ENCODE results near the gene VWA3A. TPM values are rescaled to one million over a fixed set of nuclear protein-coding genes. Genes with fewer than 3 reads are reported as not detected.

VWA3A gene
- total and polyA plus RNA-seq, 2 experiments from 2014 or later, result 0.45 TPM; not detected in 1

GRCh38 chr16:22052980-22053379, 39.4 kb upstream of the VWA3A start (continued):
- TF ChIP-seq ZNF462 (CRISPR knock-in tag; IDR thresholded peaks at IDR 0.05) (no peak), POLR2AphosphoS5 (IDR thresholded peaks at IDR 0.05; ENCODE audit: low read depth) (no peak), REST (IDR thresholded peaks at IDR 0.05; ENCODE audit: unreplicated experiment) (no peak), ETS1 (IDR thresholded peaks at IDR 0.05) (no peak), NANOG (IDR thresholded peaks at IDR 0.05; ENCODE audit: borderline replicate concordance) (no peak), ZNF331 (CRISPR knock-in tag; IDR thresholded peaks at IDR 0.05; ENCODE audit: low read depth) (no peak), EZH2phosphoT487 (IDR thresholded peaks at IDR 0.05; ENCODE audit: unreplicated experiment) (no peak), CREB1 (CRISPR knock-in tag; IDR thresholded peaks at IDR 0.05; ENCODE audit: low read depth) (no peak), CTCF (conservative IDR thresholded peaks at IDR 0.05; ENCODE audit: low read depth in 2 of 2) (no peak), EZH2 (IDR thresholded peaks at IDR 0.05; ENCODE audit: low read depth, unreplicated experiment) (no peak)
